Stimulated activated naive CD4-positive, alpha-beta T cell (primary cell): ENCODE results near the gene UBE2L6.

ENCODE experiments used
- DNase-seq, 6 experiments: peaks; one replicate each; lab custom pipeline; 2025; lab: John Stamatoyannopoulos, UW

Gene UBE2L6

GRCh38 chr11:57567515-57568329 lies at the start of gene UBE2L6:
Gene UBE2L6 (minus strand): TSS chr11:57567672. CDS start chr11:57567611, 61 bp downstream.
- peak; percentile 67 to 84 (median 78) for DNase-seq

- DNase-seq, result no peak
Measured at GRCh38 chr11:57616595-57616994, 49.1 kb upstream of the UBE2L6 start.

- DNase-seq, result no peak
Measured at GRCh38 chr11:57615308-57615707, 47.8 kb upstream of the UBE2L6 start.

GRCh38 chr11:57614234-57614772 lies 46.8 kb upstream of the UBE2L6 start:
- DNase-seq, result no peak

- DNase-seq, result no peak
Measured at GRCh38 chr11:57610170-57610569, 42.7 kb upstream of the UBE2L6 start.

GRCh38 chr11:57605028-57605420 lies 37.6 kb upstream of the UBE2L6 start:
- no peak for DNase-seq

- DNase-seq, result no peak
Measured at GRCh38 chr11:57604296-57605027, 37.0 kb upstream of the UBE2L6 start.

GRCh38 chr11:57601297-57601696 lies 33.8 kb upstream of the UBE2L6 start:
- DNase-seq, result no peak

GRCh38 chr11:57599381-57599780 lies 31.9 kb upstream of the UBE2L6 start:
- DNase-seq, result no peak

- DNase-seq, result no peak
Measured at GRCh38 chr11:57598831-57599155, 31.3 kb upstream of the UBE2L6 start.

- DNase-seq, result no peak
Measured at GRCh38 chr11:57597916-57598830, 30.7 kb upstream of the UBE2L6 start.

GRCh38 chr11:57597461-57597915 lies 30.0 kb upstream of the UBE2L6 start, which contains the start of gene SERPING1:
Gene SERPING1 (plus strand): TSS chr11:57597685. CDS start chr11:57598271, 586 bp downstream.
- no peak for DNase-seq

GRCh38 chr11:57596266-57596885 lies 28.9 kb upstream of the UBE2L6 start:
- DNase-seq, result no peak

- no peak for DNase-seq
Measured at GRCh38 chr11:57588046-57588710, 20.7 kb upstream of the UBE2L6 start.

- no peak for DNase-seq
Measured at GRCh38 chr11:57586711-57587245, 19.3 kb upstream of the UBE2L6 start.

GRCh38 chr11:57585301-57585700 lies 17.8 kb upstream of the UBE2L6 start:
- no peak for DNase-seq

GRCh38 chr11:57584341-57584740 lies 16.9 kb upstream of the UBE2L6 start:
- DNase-seq, result no peak

GRCh38 chr11:57574061-57574460 lies 6.6 kb upstream of the UBE2L6 start:
- no peak for DNase-seq

GRCh38 chr11:57571606-57572005 lies 4.1 kb upstream of the UBE2L6 start:
- peak in 1 of 6 experiments; percentile 9 for DNase-seq

- peak in 2 of 6 experiments; percentile 88 to 91 for DNase-seq
Measured at GRCh38 chr11:57568330-57568766, 876 bp upstream of the UBE2L6 start.
